Neuronal stem cell (in vitro differentiated cells): ENCODE results near the gene VCP.

ENCODE experiments used
- DNase-seq: peaks from one replicate; pipeline ENCODE4 v3.0.0-alpha.2; 2013; ENCODE audit warnings: low spot score
- H2AFZ ChIP-seq: one replicate; pipeline ENCODE4 v1.6.1; 2013; ENCODE audit warnings: mild to moderate bottlenecking, low read length, inconsistent platforms
- H2AK5ac ChIP-seq: 2 replicates; pipeline ENCODE4 v1.6.1; 2013; ENCODE audit warnings: low read depth, mild to moderate bottlenecking, inconsistent platforms, low read length, moderate library complexity, mixed read lengths
- H2BK120ac ChIP-seq: 2 replicates; pipeline ENCODE4 v1.6.1; 2013; ENCODE audit warnings: low read depth, mild to moderate bottlenecking, inconsistent platforms, low read length, moderate library complexity, mixed read lengths
- H2BK12ac ChIP-seq: one replicate; pipeline ENCODE4 v1.6.1; 2013; ENCODE audit warnings: low read length, inconsistent platforms
- H2BK15ac ChIP-seq: 2 replicates; pipeline ENCODE4 v1.6.1; 2013; ENCODE audit warnings: mild to moderate bottlenecking, low read length, inconsistent platforms, mixed read lengths
- H2BK5ac ChIP-seq: one replicate; pipeline ENCODE4 v1.6.1; 2013; ENCODE audit warnings: inconsistent platforms, mild to moderate bottlenecking, low read length, moderate library complexity
- H3K14ac ChIP-seq: one replicate; pipeline ENCODE4 v1.6.1; 2013; ENCODE audit warnings: low read length, inconsistent platforms
- H3K18ac ChIP-seq: 2 replicates; pipeline ENCODE4 v1.6.1; 2013; ENCODE audit warnings: low read length, inconsistent platforms
- H3K23ac ChIP-seq: 2 replicates; pipeline ENCODE4 v1.6.1; 2013; ENCODE audit warnings: low read depth, mild to moderate bottlenecking, mixed read lengths, low read length, inconsistent platforms; ENCODE audit not compliant: poor library complexity
- H3K27ac ChIP-seq: replicated peaks from 3 replicates; pipeline ENCODE4 v1.5.1; 2013; ENCODE audit warnings: low read length, inconsistent platforms
- H3K27me3 ChIP-seq, 3 experiments: 2 replicates each; pipeline ENCODE4 v1.6.1; 2013; ENCODE audit warnings: low read length in 3 of 3, mild to moderate bottlenecking in 2 of 3, inconsistent platforms in 1 of 3, low read depth in 1 of 3, mixed read lengths in 1 of 3, moderate library complexity in 1 of 3; ENCODE audit not compliant: control insufficient read depth in 3 of 3, insufficient read depth in 3 of 3
- H3K36me3 ChIP-seq, 2 donors: replicated peaks in 1 of 2; 2 replicates each; pipeline ENCODE4 v1.6.1; 2013; ENCODE audit warnings: low read length in 2 of 2; ENCODE audit not compliant: control insufficient read depth in 2 of 2, insufficient read depth in 2 of 2
- H3K4ac ChIP-seq: 2 replicates; pipeline ENCODE4 v1.6.1; 2013; ENCODE audit warnings: inconsistent platforms, mild to moderate bottlenecking, low read length, moderate library complexity
- H3K4me1 ChIP-seq, 2 donors: 1 replicate in 1 of 2; 2 replicates in 1 of 2; pipeline ENCODE4 v1.6.1; 2013; ENCODE audit warnings: low read length in 2 of 2, low read depth in 1 of 2; ENCODE audit not compliant: control insufficient read depth in 2 of 2, insufficient read depth in 1 of 2
- H3K4me2 ChIP-seq: one replicate; pipeline ENCODE4 v1.6.1; 2013; ENCODE audit warnings: mild to moderate bottlenecking, low read length, inconsistent platforms; ENCODE audit not compliant: insufficient read depth, poor library complexity, severe bottlenecking
- H3K4me3 ChIP-seq, 2 donors: 2 replicates each; pipeline ENCODE4 v1.5.1; 2013; ENCODE audit warnings: low read length in 2 of 2, mild to moderate bottlenecking in 2 of 2, inconsistent platforms in 1 of 2, moderate library complexity in 1 of 2
- H3K79me1 ChIP-seq: one replicate; pipeline ENCODE4 v1.6.1; 2013; ENCODE audit warnings: low read depth, mild to moderate bottlenecking, inconsistent platforms, low read length, moderate library complexity
- H3K9ac ChIP-seq: one replicate; pipeline ENCODE4 v1.6.1; 2013; ENCODE audit warnings: mild to moderate bottlenecking, low read depth, low read length, inconsistent platforms; ENCODE audit not compliant: poor library complexity
- H3K9me3 ChIP-seq, 2 donors: replicated peaks in 1 of 2; 2 replicates each; pipeline versions ENCODE3 to v1.6.1; 2013; ENCODE audit warnings: low read length in 2 of 2, mild to moderate bottlenecking in 2 of 2, inconsistent platforms in 1 of 2, low read depth in 1 of 2, mixed read lengths in 1 of 2, moderate library complexity in 1 of 2; ENCODE audit not compliant: control insufficient read depth in 2 of 2, insufficient read depth in 1 of 2
- H4K8ac ChIP-seq: one replicate; pipeline ENCODE4 v1.6.1; 2013; ENCODE audit warnings: low read depth, mild to moderate bottlenecking, inconsistent platforms, low read length, moderate library complexity
- H4K91ac ChIP-seq: one replicate; pipeline ENCODE4 v1.6.1; 2013; ENCODE audit warnings: low read length, low read depth, mild to moderate bottlenecking, inconsistent platforms; ENCODE audit not compliant: poor library complexity
- WGBS, 2 donors: extraction: QIAGEN DNeasy Blood & Tissue Kit; methylation state at CpG; one replicate each; pipeline ENCODE4 v1.1.7; 2013; ENCODE audit warnings: missing lambda C conversion rate in 2 of 2, mixed read lengths in 1 of 2; ENCODE audit not compliant: insufficient read length in 2 of 2, insufficient replicate concordance in 1 of 2; ENCODE audit errors: extremely low coverage in 2 of 2; 5-methylcytosine and 5-hydroxymethylcytosine counted together

Gene VCP

DNA sequence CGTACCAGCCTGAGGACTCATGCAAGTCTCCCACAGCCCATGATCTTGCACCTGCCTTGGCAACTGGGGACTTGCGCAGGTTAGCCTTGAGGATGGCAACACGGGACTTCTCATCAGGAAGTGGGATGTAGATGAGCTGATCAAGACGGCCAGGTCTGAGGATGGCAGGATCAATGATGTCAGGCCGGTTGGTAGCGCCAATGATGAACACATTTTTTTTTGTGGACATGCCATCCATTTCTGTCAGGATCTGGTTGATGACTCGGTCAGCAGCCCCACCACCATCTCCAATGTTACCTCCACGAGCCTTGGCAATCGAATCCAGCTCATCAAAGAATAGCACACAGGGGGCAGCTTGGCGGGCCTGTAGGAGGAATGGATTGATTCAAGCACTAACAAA lies 13.0 kb downstream of the VCP start:
- DNase-seq: no peak
- Histone ChIP-seq H3K79me1 (no peaks in the 10 kb centered on the region), H4K8ac (no peak overlapping the region), H3K18ac (no peak overlapping the region), H3K27ac (no peak overlapping the region), H2BK120ac (no peak overlapping the region), H3K4me1 (no peaks in the 10 kb centered on the region), H3K23ac (no peak overlapping the region), H2BK12ac (no peak overlapping the region), H3K36me3 (peaks cover 83 to 99% of the 10 kb centered on the region in 2 donors), H3K9me3 (peaks cover 0 to 5% of the 10 kb centered on the region in 2 donors), H3K9ac (no peak overlapping the region), H4K91ac (no peak overlapping the region), H3K4ac (no peak overlapping the region), H2BK15ac (no peak overlapping the region), H2AFZ (no peak overlapping the region), H3K4me3 (no peak overlapping the region), H2AK5ac (no peak overlapping the region), H3K27me3 (no peaks in the 10 kb centered on the region), H2BK5ac (no peak overlapping the region), H3K4me2 (no peak overlapping the region), H3K14ac (no peak overlapping the region)
- WGBS, 2 donors: no CpG with 5 or more reads among the region's 10 CpGs

DNA sequence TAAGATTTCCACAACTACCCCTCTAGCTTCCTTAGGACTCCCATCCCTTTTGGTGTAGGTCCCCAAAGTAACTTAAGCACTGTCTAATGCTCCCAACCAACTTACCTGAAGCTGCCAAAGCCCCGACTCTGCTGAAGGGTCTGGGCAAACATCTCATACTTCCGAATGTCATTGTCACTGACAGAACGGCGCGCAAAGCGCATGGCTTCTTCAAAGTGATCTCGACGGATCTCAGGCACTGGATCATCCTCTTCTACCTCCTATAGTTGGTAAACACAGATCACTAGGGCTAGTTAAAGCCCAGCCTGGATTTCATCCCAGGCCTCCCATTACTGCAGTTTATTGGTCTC lies 15.2 kb downstream of the VCP start:
- no peak overlapping the region for H3K9ac ChIP-seq
- H3K14ac ChIP-seq: no peak overlapping the region
- H2BK15ac ChIP-seq: no peak overlapping the region
- H3K18ac ChIP-seq: no peak overlapping the region
- H3K9me3 ChIP-seq: peaks cover 0 to 5% of the 10 kb centered on the region in 2 donors
- H3K36me3 ChIP-seq: peaks cover 64 to 99% of the 10 kb centered on the region in 2 donors
- no peak overlapping the region for H3K4ac ChIP-seq
- no peak overlapping the region for H2BK12ac ChIP-seq
- no peak overlapping the region for H3K4me3 ChIP-seq
- no peak overlapping the region for H4K91ac ChIP-seq
- H3K4me2 ChIP-seq: no peak overlapping the region
- H2AFZ ChIP-seq: no peak overlapping the region
- DNase-seq: no peak
- H3K4me1 ChIP-seq: no peaks in the 10 kb centered on the region
- H3K27ac ChIP-seq: no peak overlapping the region
- H3K23ac ChIP-seq: no peak overlapping the region
- no peak overlapping the region for H4K8ac ChIP-seq
- no peak overlapping the region for H2BK120ac ChIP-seq
- no CpG with 5 or more reads among the region's 8 CpGs for WGBS, 2 donors
- H3K27me3 ChIP-seq: no peaks in the 10 kb centered on the region
- H2AK5ac ChIP-seq: no peak overlapping the region
- no peak overlapping the region for H2BK5ac ChIP-seq
- H3K79me1 ChIP-seq: no peaks in the 10 kb centered on the region

DNA sequence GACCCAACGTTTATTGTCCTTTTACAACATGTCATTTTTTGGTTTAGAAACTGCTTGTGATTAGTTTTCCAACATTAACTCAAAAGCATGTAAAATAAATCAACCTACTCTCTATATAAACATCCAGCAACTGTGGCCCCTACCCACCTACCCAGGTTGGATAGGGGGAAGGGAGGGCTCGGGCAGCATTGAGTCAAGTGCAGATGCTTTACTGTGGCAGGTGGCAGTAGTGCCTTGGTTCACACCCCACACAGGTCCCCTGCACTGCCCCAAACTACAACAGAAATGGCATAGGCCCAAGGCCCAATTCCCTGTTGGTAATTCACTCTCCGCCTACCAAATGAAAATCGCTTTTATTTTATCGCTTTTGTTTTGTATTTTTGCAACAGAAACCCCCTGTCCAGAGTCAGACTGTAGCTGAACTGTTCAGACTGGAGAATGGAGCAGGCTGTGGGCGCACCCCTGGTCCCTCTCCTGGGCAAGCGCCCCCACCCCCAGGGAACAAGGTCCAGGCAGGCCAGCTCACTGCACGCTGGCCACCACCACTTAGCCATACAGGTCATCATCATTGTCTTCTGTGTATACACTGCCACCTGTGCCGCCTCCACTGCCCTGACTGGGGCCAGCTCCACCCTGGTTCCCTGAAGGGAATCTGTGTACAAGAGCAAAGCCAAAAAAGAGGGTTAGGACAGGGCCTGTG lies 15.7 kb downstream of the VCP start:
- no peak overlapping the region for H2BK5ac ChIP-seq
- peaks cover 0 to 5% of the 10 kb centered on the region in 2 donors for H3K9me3 ChIP-seq
- no peak overlapping the region for H4K91ac ChIP-seq
- no peak overlapping the region for H3K9ac ChIP-seq
- H3K14ac ChIP-seq: no peak overlapping the region
- no peaks in the 10 kb centered on the region for H3K79me1 ChIP-seq
- H2BK15ac ChIP-seq: no peak overlapping the region
- WGBS, 2 donors: no CpG with 5 or more reads among the region's 9 CpGs
- no peak overlapping the region for H2BK120ac ChIP-seq
- peaks cover 59 to 99% of the 10 kb centered on the region in 2 donors for H3K36me3 ChIP-seq
- no peak overlapping the region for H3K4me2 ChIP-seq
- H3K27me3 ChIP-seq: no peaks in the 10 kb centered on the region
- H3K18ac ChIP-seq: no peak overlapping the region
- no peaks in the 10 kb centered on the region for H3K4me1 ChIP-seq
- no peak overlapping the region for H2BK12ac ChIP-seq
- H3K27ac ChIP-seq: no peak overlapping the region
- no peak overlapping the region for H3K4me3 ChIP-seq
- H2AFZ ChIP-seq: no peak overlapping the region
- no peak overlapping the region for H3K4ac ChIP-seq
- H4K8ac ChIP-seq: no peak overlapping the region
- H2AK5ac ChIP-seq: no peak overlapping the region
- no peak overlapping the region for H3K23ac ChIP-seq
- no peak for DNase-seq

DNA sequence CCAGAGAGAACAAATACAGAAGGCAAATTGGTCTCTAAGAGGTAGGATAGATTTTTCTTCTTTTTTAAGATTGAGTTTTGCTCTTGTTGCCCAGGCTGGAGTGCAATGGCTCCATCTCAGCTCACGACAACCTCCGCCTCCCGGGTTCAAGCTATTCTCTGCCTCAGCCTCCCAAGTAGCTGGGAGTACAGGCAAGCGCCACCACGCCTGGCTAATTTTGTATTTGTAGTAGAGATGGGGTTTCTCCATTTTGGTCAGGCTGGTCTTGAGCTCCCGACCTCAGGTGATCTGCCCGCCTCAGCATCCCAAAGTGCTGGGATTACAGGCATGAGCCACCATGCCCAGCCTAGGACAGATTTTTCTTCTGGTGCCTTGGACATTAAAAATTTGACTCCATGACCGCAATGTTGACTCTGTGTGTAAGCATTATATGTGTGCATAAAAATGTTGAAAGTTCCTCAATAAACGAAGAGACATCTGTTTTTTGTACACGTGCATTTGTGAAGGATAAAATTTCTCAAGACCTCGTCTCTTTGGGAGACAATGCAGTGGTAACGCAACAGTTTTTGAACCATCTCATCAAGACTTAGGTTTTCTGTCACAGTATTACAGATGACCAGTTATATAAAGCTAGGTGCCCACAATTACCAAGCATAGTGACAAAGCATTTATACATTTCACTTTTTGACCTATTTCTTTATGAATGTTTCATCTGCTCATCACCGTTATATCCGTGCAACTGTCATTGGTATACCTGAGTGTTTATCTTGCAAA lies 17.4 kb downstream of the VCP start:
- Histone ChIP-seq H2BK5ac (no peak overlapping the region), H3K9ac (no peak overlapping the region), H3K9me3 (peaks cover 0 to 4% of the 10 kb centered on the region in 2 donors), H4K91ac (no peak overlapping the region), H3K36me3 (peaks cover 46 to 98% of the 10 kb centered on the region in 2 donors), H3K4me3 (no peak overlapping the region), H3K23ac (no peak overlapping the region), H3K79me1 (no peaks in the 10 kb centered on the region), H3K18ac (no peak overlapping the region), H2AK5ac (no peak overlapping the region), H3K4ac (no peak overlapping the region), H4K8ac (no peak overlapping the region), H3K4me1 (no peaks in the 10 kb centered on the region), H3K27me3 (no peaks in the 10 kb centered on the region), H2BK120ac (no peak overlapping the region), H2BK15ac (no peak overlapping the region), H2AFZ (no peak overlapping the region), H3K27ac (no peak overlapping the region), H3K14ac (no peak overlapping the region), H3K4me2 (no peak overlapping the region), H2BK12ac (no peak overlapping the region)
- WGBS, 2 donors: no CpG with 5 or more reads among the region's 14 CpGs
- no peak for DNase-seq
